A549 (cell line): ENCODE measurements around the gene MRPL17.

Experiments used
- CEBPB ChIP-seq, 2 experiments: fragments of >200 bp in 1 of 2; sonication (Bioruptor Twin) in 1 of 2; formaldehyde crosslinking in 1 of 2; IDR thresholded peaks; 2 replicates each; pipeline ENCODE4 v1.6.1; 2012 to 2016
- CTCF ChIP-seq: fragments of >200 bp; sonication (Bioruptor Twin); formaldehyde crosslinking; IDR thresholded peaks from 3 replicates; pipeline ENCODE4 v1.5.1; 2016
- HDAC2 ChIP-seq: fragments of 200-600 bp; sonication (generic); IDR thresholded peaks from 2 replicates; pipeline ENCODE4 v1.6.1; 2016
- HMGXB4 ChIP-seq: fragments of 250-450 bp; sonication (Bioruptor Pico); IDR thresholded peaks from 2 replicates; pipeline ENCODE4 v1.5.0; 2021; ENCODE audit warnings: mild to moderate bottlenecking, moderate library complexity, borderline replicate concordance
- JUNB ChIP-seq: fragments of >200 bp; sonication (Bioruptor Twin); formaldehyde crosslinking; IDR thresholded peaks from 2 replicates; pipeline ENCODE4 v1.6.1; 2016
- POLR2A ChIP-seq: IDR thresholded peaks from 2 replicates; pipeline ENCODE4 v1.6.1; 2012; ENCODE audit warnings: mild to moderate bottlenecking, low read length
- SREBF2 ChIP-seq: fragments of 450-650 bp; IDR thresholded peaks from 2 replicates; pipeline ENCODE4 v1.6.1; 2014; ENCODE audit warnings: mild to moderate bottlenecking, moderate library complexity
- TF ChIP-seq, protein P1 (sequence below): fragments of 200-600 bp; sonication (generic); IDR thresholded peaks from 2 replicates; pipeline ENCODE4 v1.6.1; 2016; ENCODE audit warnings: antibody characterized with exemption, mild to moderate bottlenecking, moderate library complexity

GRCh38 chr11:6656584-6656915, 26.6 kb downstream of the MRPL17 start:
- TF ChIP-seq CTCF (no peak), HMGXB4 (no peak), POLR2A (no peak), JUNB (no peak), SREBF2 (no peak), HDAC2 (no peak), CEBPB (IDR thresholded peaks at IDR 0.05) (no peak)
- TF ChIP-seq, protein P1, sequence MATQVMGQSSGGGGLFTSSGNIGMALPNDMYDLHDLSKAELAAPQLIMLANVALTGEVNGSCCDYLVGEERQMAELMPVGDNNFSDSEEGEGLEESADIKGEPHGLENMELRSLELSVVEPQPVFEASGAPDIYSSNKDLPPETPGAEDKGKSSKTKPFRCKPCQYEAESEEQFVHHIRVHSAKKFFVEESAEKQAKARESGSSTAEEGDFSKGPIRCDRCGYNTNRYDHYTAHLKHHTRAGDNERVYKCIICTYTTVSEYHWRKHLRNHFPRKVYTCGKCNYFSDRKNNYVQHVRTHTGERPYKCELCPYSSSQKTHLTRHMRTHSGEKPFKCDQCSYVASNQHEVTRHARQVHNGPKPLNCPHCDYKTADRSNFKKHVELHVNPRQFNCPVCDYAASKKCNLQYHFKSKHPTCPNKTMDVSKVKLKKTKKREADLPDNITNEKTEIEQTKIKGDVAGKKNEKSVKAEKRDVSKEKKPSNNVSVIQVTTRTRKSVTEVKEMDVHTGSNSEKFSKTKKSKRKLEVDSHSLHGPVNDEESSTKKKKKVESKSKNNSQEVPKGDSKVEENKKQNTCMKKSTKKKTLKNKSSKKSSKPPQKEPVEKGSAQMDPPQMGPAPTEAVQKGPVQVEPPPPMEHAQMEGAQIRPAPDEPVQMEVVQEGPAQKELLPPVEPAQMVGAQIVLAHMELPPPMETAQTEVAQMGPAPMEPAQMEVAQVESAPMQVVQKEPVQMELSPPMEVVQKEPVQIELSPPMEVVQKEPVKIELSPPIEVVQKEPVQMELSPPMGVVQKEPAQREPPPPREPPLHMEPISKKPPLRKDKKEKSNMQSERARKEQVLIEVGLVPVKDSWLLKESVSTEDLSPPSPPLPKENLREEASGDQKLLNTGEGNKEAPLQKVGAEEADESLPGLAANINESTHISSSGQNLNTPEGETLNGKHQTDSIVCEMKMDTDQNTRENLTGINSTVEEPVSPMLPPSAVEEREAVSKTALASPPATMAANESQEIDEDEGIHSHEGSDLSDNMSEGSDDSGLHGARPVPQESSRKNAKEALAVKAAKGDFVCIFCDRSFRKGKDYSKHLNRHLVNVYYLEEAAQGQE = no peak
